HG03575 (cell line): Measurements from ENCODE around the gene ZC3H7B.

ENCODE experiments used
- ATAC-seq: cut with Tn5 transposase; IDR thresholded peaks from one replicate; pipeline ENCODE4 v1.9.1; 2021; ENCODE audit not compliant: unreplicated experiment, insufficient number of reproducible peaks, low FRiP score; ENCODE audit errors: extremely low read depth

Gene ZC3H7B

DNA sequence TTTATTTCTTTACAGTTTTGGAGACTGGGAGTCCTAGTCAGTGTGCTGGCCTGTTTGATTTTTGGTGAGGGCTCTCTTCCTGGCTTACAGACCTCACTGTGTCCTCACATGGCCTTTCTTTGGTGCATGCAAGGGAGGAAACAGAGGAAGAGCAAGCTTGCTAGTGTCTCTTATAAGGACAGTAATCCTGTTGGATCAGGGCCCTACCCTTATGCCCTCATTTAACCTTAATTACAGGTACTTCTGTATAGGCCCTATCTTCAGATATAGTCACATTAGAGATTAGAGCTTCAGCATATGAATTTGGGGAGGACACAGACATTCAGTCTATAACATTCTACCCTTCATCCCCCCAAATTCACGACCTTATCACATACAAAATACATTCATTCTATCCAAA is 14.3 kb downstream of the ZC3H7B start:
- ATAC-seq: no peak

- ATAC-seq: no peak
These were observed 19.3 kb downstream of the ZC3H7B start for GRCh38 chr22:41320416-41321240.

DNA sequence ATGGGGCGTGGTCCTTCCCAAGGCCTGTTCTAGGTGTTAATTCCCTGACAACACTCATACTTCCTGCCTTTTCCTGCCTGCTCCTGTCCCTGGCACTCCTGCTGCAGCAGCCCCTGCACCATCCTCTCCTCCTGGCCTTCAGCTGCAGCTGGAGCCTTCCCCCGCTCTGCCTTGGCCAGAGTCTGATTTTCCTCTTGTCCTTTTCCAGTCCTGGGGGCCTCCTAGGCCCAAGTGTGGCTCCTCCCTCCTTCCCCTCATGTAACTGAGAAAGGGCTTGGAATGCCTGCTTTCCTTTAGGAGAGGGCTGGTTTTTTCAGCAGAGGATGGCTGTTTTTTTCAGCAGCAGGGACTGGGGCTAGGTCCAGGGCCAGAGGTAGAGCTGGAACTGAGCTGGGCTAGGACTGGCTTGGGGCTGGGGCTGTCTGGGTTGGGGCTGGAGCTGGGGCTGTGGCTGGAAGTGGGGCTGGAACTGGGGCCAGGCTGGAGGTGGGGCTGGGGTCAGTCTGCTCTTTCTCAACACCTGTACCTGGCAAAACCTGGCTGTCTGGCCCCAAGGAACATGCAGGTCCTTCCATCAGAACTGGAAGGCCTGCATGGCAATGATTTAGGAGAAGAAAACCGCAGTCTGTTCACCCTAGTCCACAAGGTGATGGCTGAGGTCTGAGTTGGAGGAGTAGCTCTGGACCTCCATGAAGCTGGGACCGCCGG is 23.6 kb downstream of the ZC3H7B start:
- ATAC-seq: no peak

- ATAC-seq: no peak
These were observed 25.8 kb downstream of the ZC3H7B start for GRCh38 chr22:41327124-41327523.

DNA sequence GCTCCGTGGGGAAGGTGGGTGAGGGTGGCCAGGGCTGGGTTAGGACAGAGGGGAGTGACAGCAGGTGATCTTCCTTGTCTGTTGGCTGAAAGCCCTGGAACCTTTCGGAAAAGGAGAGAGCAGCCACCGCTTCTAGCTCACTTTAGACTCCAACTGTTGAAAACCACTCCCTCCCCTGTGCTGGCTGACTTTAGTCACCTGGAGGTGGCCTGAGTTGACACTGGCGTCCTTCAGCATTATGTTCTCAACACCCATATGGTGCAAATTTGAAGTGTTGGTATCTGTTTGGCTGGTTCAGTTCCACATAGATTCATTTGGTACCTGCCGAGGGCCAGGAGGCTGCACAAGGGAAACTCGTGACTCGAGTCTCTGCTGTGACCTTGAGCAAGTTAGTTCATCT is 28.8 kb downstream of the ZC3H7B start:
- no peak for ATAC-seq

DNA sequence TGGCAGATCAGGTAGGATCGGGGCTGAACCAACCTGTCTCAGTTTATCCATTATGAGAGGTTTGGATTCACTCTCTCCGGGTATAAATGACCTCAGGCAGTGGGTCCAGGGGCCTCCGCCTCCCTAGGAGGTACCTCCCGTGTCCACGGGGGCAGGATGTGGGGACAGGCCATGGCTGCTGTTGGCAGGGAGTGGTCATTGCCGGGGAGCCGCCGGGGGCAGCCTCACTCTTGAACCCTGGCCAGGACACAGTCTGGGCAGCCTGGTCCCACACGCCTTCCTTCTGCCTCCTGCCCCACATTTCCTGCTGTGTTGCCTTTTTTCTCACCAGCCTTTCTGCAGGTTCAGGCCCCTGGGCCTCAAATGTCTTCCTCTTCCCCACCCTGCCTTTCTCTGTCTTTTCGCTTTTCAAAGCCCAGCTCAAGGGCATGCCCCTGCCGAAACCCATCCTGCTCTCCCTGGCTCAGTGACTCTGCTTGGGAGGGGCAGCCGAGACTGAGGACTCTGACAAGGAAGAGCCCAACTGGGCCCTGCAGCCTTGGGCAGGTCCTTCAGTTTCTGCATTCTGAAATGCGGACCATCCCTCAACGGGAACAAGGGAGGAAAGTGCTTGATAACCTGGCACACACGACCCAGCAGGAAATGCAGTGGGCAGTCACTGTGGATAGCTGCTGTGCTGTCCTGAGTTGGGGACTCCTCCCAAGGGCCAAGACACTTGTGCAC is 31.1 kb downstream of the ZC3H7B start:
- ATAC-seq: no peak

GRCh38 chr22:41333806-41334205 is 32.5 kb downstream of the ZC3H7B start:
- ATAC-seq: no peak

DNA sequence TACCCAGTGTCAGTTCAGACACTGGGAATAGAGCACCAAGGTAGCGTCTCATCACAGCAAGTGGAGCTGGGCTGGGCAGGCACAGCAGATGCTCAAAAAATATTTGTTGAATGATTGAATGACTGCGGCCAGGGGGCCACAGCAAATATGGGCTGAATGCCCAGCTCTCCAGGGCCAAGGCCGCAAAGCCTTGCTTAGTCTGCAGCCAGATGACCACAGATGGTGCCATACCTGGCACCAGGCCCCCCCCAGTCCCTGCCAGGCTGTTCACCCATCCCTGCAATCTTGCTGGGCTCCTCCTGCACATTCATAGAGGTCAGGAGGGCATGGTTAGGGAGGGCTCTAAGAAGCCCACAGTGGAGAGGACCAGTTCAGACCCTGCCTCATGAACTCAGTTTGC is 32.9 kb downstream of the ZC3H7B start:
- ATAC-seq: no peak

- no peak for ATAC-seq
These were observed 33.8 kb downstream of the ZC3H7B start for GRCh38 chr22:41334951-41335635.

- ATAC-seq: no peak
These were observed 37.4 kb downstream of the ZC3H7B start for GRCh38 chr22:41338614-41339212.

DNA sequence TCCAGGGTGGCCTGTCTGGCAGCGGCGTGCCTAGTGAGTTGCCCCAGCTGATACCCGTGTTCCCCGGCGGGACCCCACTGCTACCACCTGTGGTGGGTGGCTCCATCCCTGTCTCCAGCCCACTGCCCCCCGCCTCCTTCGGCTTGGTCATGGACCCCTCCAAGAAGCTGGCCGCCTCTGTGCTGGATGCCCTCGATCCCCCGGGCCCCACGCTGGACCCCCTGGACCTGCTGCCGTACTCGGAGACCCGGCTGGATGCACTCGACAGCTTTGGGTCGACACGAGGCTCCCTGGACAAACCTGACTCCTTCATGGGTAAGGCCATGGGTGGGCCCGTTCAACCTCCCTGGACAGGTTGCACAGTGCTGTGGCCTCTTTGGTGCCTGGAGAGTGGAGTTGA is 38.5 kb downstream of the ZC3H7B start:
- ATAC-seq: no peak

- no peak for ATAC-seq
These were observed 39.0 kb downstream of the ZC3H7B start for GRCh38 chr22:41340357-41340756.

DNA sequence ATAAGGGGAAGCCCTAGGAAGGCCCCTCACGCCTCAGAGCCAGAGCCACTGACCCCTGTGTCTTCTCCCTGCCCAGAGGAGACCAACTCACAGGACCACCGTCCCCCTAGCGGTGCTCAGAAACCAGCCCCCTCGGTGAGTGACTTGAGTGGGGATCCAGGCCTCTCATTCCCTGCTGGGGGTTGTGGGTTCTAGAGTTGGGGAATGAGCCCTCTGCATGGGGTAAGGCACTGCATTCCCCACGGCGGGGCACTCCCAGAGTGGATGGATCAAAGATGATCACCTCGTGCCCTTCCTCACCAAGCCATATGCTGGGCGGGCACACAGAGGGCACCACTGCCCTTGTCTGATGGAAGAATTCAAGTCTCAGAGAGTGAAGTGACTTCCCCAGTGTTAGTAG is 39.7 kb downstream of the ZC3H7B start:
- no peak for ATAC-seq

- no peak for ATAC-seq
These were observed 40.7 kb downstream of the ZC3H7B start for GRCh38 chr22:41341990-41342389.

- ATAC-seq: no peak
These were observed 42.0 kb downstream of the ZC3H7B start for GRCh38 chr22:41343300-41343699.

DNA sequence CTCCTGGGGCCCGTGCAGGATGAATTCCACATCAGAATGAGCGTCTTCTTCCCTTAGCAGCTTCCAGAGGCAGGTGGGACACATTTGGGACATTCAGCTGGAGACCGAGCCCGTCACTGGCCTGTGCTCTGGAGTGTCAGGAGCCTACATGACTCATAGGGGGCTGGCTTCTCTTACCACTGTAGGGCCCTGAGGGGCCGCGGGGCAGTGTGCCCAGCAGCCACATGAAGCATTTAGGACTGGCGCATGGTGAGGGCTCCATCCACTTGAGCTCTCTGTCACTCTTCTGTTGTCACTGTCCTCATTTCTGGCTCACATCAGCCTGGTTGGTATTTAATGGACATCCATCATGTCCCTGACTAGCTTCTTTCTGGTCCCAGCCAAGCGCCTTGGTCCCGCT is 42.4 kb downstream of the ZC3H7B start:
- ATAC-seq: no peak

DNA sequence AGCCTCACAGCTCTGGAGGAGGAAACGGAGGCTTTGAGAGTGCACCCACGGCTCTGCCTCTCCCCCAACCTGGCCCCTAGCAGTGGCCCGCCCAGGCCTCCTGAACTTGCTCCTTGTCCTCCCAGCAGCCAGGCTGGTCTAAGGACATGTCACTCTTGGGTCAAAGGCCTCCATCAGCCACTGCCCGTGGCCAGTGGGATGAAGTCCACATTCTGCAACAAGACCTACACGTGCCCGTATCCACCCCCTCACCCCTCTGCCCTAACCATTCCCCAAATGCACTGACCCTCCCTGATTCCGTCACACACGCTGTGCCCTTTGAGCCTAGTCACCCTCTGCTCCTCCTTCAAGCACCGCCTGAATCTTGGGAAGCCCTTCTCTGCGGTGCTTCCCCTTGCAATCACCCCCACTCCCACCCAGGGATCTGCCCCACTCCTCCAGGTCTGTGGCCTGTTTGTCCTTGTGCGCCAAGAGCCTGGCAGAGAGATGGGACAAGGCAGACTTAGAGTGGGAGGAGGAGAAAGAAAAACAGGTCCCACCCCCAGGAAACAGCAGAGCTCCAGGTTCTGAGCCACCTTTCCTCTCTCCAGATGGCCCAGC is 43.0 kb downstream of the ZC3H7B start:
- no peak for ATAC-seq

DNA sequence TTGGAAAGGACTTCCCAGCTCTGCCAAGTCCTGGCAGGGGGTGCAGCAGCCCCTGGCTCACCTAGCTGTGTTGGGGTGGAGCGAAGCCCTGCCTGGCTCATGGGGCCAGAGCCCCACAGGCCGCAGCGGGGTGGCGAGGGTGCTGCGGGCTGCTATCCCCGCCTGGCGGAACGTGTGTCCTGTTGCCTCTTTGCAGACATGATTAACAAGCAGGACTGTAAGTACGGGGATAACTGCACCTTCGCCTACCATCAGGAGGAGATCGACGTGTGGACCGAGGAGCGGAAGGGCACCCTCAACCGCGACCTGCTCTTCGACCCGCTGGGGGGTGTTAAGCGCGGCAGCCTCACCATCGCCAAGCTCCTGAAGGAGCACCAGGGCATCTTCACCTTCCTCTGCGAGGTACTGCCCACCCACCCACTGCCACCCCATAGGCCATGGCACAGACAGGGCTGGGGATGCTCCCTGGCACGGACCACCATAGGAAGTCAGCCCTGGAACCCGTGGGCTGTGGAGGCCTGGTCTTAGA is 44.5 kb downstream of the ZC3H7B start:
- ATAC-seq: no peak
